GM19324 (cell line): Measurements from ENCODE around the gene NUMA1.

Source experiments
- ATAC-seq: cut with Tn5 transposase; IDR thresholded peaks from one replicate; pipeline ENCODE4 v1.9.1; 2021; ENCODE audit warnings: mild to moderate bottlenecking, moderate library complexity; ENCODE audit not compliant: unreplicated experiment, low FRiP score

The NUMA1 gene

GRCh38 chr11:71987521-71987920, 92.8 kb downstream of the NUMA1 start:
- ATAC-seq, result no peak

- no peak for ATAC-seq
Observed at GRCh38 chr11:71986131-71986530, 94.2 kb downstream of the NUMA1 start.

GRCh38 chr11:71979602-71980001, 100.7 kb downstream of the NUMA1 start:
- no peak for ATAC-seq

GRCh38 chr11:71979094-71979493, 101.2 kb downstream of the NUMA1 start:
- no peak for ATAC-seq

- no peak for ATAC-seq
Observed at GRCh38 chr11:71977743-71978418, 102.5 kb downstream of the NUMA1 start.

- ATAC-seq, result no peak
Observed at GRCh38 chr11:71977090-71977489, 103.3 kb downstream of the NUMA1 start.

- ATAC-seq, result no peak
Observed at GRCh38 chr11:71976551-71976950, 103.8 kb downstream of the NUMA1 start.

- no peak for ATAC-seq
Observed at GRCh38 chr11:71971680-71972079, 108.7 kb downstream of the NUMA1 start.

- no peak for ATAC-seq
Observed at GRCh38 chr11:71964641-71965040, 115.7 kb downstream of the NUMA1 start.

GRCh38 chr11:71963468-71963867, 116.9 kb downstream of the NUMA1 start:
- no peak for ATAC-seq

- ATAC-seq, result no peak
Observed at GRCh38 chr11:71962428-71963038, 117.8 kb downstream of the NUMA1 start.

- ATAC-seq, result no peak
Observed at GRCh38 chr11:71955898-71956456, 124.4 kb downstream of the NUMA1 start.
